GM12865 (cell line): ENCODE results near the gene ORM1.

Experiments
- DNase-seq: peaks from one replicate; pipeline ENCODE4 v3.0.0; 2010; ENCODE audit warnings: low read depth
- H3K4me3 ChIP-seq: 2 replicates; pipeline ENCODE4 v1.5.1; 2011; ENCODE audit warnings: mild to moderate bottlenecking, low read depth, low read length, control low read depth
- TF ChIP-seq, protein P1 (sequence below): IDR thresholded peaks from 2 replicates; pipeline ENCODE4 v1.5.1; 2011; ENCODE audit warnings: low read length, control low read depth, low read depth, inconsistent platforms; ENCODE audit not compliant: insufficient read depth; ENCODE audit errors: missing control alignments

The ORM1 gene

DNA sequence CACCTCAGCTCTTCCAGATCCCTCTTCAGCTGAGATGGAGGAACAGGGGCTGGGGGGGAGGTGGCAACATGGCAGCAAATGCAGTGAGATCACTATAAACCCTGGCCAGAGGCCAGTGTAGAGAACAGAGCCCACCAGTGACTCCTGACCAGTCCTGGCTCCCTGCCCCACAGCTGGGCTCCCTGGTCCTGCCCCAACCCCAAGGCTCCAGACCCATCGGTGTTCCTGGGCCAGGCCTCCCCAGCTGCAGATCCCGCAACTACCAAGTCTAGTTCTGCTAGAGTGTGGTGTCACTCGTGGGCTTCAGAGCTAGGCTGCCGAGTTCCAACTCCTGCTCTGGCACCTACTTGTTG lies 48.0 kb downstream of the ORM1 start:
- no peak overlapping the region for H3K4me3 ChIP-seq
- DNase-seq = no peak
- TF ChIP-seq, protein P1, sequence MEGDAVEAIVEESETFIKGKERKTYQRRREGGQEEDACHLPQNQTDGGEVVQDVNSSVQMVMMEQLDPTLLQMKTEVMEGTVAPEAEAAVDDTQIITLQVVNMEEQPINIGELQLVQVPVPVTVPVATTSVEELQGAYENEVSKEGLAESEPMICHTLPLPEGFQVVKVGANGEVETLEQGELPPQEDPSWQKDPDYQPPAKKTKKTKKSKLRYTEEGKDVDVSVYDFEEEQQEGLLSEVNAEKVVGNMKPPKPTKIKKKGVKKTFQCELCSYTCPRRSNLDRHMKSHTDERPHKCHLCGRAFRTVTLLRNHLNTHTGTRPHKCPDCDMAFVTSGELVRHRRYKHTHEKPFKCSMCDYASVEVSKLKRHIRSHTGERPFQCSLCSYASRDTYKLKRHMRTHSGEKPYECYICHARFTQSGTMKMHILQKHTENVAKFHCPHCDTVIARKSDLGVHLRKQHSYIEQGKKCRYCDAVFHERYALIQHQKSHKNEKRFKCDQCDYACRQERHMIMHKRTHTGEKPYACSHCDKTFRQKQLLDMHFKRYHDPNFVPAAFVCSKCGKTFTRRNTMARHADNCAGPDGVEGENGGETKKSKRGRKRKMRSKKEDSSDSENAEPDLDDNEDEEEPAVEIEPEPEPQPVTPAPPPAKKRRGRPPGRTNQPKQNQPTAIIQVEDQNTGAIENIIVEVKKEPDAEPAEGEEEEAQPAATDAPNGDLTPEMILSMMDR = no peak

DNA sequence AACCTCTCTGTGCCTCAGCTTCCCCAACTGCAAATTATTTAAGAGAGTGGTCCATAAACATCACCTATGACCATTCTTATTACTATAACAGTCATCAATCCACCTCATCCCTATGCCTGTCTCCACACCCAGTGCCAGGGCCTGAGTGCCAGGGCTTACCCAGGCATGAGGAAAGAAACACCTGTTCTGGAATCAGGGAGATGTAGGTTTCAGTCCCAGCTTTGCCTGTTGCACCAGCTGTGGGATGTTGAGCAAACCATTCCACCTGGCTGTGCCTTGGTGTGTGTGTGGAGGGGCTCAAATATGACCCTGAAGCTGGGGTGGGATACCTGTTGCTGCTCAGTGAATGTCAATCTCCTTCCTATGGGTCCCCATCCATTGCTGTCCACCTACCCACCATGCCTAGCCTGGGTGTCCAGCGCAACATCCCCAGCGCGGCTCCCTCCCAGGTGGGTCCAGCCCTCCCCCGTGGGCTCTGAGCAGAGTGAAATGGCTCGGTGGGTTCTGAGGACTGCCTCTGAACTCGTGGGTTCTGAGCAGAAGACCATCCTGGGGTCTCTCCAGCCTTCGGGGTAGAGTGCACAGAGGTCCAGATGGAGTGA lies 48.5 kb downstream of the ORM1 start:
- H3K4me3 ChIP-seq = no peak overlapping the region
- DNase-seq = no peak

DNA sequence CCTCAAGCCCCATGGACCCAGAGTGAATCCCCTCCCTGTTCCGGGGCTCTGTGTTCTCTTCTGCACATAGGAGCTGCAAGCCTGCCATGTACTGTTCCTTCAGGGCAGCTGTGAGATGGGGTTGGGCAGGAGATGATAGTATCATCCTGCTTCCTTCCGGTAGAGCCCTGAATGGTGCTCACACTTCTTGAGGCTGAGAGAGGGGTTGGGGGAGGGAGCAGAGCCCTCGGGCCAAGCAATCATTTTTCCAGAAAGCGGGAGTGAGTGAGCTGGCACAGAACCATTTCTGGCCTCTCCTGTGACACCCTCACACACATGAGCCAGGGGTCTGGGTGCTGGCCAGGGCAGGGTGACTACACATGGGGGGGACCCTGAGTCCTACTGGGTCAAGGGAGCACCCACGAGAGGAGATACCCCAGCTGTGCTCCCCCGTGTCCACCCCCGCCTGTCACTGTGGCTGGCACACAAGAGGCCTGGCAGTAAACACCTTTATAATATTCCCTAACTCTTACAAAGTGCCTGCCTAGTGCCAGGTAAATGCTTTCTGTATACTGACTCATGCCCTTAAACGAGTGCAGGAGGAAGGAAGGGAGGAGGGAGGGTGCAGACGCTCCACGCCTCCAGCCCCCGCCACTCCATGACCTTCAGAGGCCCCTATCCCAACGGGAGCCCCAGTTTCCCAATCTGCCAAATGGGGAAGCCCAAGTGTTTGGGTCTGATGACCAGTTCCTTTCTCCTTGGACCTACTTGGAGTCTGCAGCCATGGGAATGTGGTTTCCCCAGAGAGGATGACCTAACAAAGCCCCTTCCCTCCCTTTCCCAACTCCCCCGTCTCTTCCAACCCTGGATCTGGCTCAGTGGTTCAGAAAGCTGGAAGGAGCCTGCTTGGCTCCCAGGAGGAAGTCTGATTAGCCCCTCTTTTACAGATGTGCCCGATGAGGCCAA lies 49.3 kb downstream of the ORM1 start:
- DNase-seq = peak; percentile 60
- H3K4me3 ChIP-seq = peak overlapping the region; percentile 31

More for the DNA sequence above, 48.5 kb downstream of the ORM1 start:
- TF ChIP-seq, protein P1 = no peak

DNA sequence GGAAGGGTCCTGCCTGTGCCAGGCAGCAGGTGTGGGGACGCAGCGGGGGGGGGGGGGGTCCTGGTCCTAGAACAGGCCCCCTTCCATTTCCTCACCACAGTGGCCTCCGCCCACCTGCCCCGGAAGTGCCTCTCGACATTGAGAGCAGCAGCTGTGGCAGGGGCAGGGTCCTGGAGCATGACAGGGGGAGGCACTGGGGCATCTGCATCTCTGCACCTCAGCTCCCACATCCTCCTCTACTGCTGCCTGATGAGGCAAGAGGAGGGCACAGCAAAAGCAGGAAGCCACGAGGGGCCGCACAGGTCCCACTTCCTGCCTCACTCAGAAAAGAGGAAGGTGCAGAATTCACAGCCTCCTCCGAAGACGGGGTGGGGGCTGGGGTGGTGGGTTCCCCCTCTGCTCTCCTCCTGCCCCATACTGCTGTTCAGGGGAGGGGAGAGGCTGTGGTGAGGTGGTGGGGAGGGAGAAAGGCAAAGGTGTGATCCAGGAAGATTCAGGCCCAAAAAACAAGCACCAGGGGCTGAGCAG lies 50.1 kb downstream of the ORM1 start:
- peak overlapping the region; percentile 31 for H3K4me3 ChIP-seq
- TF ChIP-seq, protein P1 = peak; percentile 1
- peak; percentile 96 for DNase-seq

More for the DNA sequence above, 49.3 kb downstream of the ORM1 start:
- TF ChIP-seq, protein P1 = no peak

DNA sequence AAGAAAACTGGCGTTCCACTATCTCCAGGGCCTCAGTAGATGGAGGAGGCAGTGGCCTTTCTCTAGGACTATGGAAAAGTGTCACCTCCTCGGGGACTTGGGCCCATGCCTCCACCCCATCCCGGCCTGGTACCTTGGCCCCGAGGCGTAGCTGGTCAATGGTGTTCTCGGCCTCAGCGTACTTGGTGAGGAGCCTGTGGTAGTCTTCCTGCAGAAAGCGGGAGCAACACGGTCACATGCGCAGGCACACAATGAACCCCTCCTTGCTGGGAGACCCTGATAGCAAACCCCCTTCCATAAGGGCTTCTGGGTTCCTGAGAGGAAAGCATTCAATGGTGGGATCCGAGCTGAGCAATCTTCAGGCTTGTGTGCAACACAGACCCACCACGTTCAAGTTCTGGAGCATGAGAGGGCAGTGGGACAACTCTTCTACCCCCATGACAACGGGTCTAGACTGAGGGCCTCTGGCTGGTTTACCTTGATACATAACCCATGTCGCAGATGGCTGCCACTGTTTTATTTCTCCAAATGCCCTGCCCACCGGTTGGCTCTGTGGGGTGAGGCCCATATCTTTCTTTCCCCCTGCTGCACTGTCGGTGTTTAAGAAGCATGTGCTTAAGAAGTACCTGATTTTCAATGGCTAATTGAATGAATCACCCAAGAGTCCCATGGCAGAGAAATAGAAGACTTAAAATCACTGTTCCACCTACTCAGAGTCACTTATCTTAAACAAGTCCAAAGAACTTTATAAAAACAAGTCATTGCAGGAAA lies 51.2 kb downstream of the ORM1 start:
- TF ChIP-seq, protein P1 = no peak
- no peak for DNase-seq
- no peak overlapping the region for H3K4me3 ChIP-seq

DNA sequence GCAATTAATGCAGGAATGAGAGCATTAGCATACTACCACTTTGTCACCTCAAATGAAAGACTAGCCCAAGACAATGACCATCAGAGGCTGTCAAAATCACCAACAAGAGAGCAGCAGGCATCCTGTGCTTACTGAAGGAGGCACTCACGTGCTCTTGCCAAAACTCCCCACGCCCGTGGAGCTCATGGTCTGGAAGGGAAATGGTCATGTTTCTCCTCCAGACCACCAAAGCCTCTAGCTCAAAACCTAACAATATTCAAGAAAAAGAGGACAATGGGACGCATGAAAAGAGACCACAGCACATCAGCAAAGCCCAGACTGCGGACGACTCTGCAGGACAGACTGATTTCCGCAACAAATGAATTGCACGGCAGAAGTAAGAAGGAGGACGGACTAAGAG lies 52.0 kb downstream of the ORM1 start:
- H3K4me3 ChIP-seq = no peak overlapping the region
- TF ChIP-seq, protein P1 = no peak
- no peak for DNase-seq
